ENCODE measurements around the gene RFTN1.

DNA sequence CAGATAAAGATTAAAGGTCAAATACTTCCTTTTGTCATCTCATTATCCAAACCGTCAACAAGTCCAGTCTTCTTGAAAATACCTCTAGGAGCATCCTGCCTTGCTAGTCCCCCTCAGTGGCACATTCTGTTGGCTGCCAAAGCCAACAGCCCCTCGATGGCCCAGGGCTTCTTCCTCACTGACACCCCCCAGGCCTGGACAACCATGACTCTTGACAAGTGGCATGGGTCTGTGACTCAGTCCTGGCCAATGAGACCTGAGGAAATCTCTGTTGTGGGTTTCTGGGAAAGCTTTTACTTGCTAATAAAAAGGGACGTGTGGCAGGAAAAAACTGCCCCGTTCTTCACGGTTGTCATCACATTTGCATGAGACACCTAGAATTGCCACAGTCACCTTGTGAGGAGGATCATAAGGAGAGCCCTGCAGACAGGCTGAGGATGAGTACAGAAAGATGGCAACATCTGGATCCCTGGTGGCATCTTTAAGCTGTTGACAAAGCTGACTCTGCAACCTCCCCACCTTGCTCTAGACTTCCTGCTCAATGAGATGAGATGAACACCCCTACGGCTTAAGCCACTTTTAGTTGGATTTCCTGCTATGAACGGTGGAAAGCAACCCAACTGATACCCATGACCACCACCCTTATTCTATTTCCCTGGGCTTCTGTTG, 167.0 kb downstream of the RFTN1 start:
- TF ChIP-seq, protein P1, sequence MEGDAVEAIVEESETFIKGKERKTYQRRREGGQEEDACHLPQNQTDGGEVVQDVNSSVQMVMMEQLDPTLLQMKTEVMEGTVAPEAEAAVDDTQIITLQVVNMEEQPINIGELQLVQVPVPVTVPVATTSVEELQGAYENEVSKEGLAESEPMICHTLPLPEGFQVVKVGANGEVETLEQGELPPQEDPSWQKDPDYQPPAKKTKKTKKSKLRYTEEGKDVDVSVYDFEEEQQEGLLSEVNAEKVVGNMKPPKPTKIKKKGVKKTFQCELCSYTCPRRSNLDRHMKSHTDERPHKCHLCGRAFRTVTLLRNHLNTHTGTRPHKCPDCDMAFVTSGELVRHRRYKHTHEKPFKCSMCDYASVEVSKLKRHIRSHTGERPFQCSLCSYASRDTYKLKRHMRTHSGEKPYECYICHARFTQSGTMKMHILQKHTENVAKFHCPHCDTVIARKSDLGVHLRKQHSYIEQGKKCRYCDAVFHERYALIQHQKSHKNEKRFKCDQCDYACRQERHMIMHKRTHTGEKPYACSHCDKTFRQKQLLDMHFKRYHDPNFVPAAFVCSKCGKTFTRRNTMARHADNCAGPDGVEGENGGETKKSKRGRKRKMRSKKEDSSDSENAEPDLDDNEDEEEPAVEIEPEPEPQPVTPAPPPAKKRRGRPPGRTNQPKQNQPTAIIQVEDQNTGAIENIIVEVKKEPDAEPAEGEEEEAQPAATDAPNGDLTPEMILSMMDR (IDR thresholded peaks at IDR 0.05) = no peak
- no peak for TF ChIP-seq POLR2A (IDR thresholded peaks at IDR 0.05)

Measured in uterus (tissue), 2 donors.